GM10248 (cell line): ENCODE results near the gene CDPF1.

Source experiments
- CTCF ChIA-PET: fragments of 300-600 bp; sonication (Branson Sonifier 250); formaldehyde crosslinking; extraction: SDS; loops from one replicate; lab custom pipeline; 2021; ENCODE audit warnings: antibody characterized with exemption; lab: Yijun Ruan, JAX
- POLR2A ChIA-PET: fragments of 350-650 bp; sonication (Branson Sonifier 250); formaldehyde crosslinking; extraction: SDS; loops from one replicate; lab custom pipeline; 2020; ENCODE audit warnings: antibody characterized with exemption; lab: Yijun Ruan, JAX
- DNase-seq: peaks from one replicate; pipeline ENCODE4 v3.0.0; 2012; ENCODE audit errors: extremely low spot score
- CTCF ChIP-seq: IDR thresholded peaks from 2 replicates; pipeline ENCODE4 v1.5.1; 2012; ENCODE audit warnings: mild to moderate bottlenecking, low read depth; ENCODE audit errors: extremely low read depth, missing control alignments, control extremely low read depth

CDPF1 gene

GRCh38 chr22:46196278-46196677 is 53.8 kb downstream of the CDPF1 start:
- ChIA-PET POLR2A (no interaction called here), CTCF (no interaction called here)

GRCh38 chr22:46195487-46196165 is 54.5 kb downstream of the CDPF1 start:
- CTCF ChIA-PET = no interaction called here
- no peak for DNase-seq
- POLR2A ChIA-PET = no interaction called here
- TF ChIP-seq CTCF = no peak

More at GRCh38 chr22:46196278-46196677, 53.8 kb downstream of the CDPF1 start:
- no peak for DNase-seq
- TF ChIP-seq CTCF = no peak
